HepG2 (cell line): ENCODE data around the gene HNRNPH2. TPM values are rescaled to one million over a fixed set of nuclear protein-coding genes. Genes with fewer than 3 reads are reported as not detected.

Experiments used
- ATAC-seq: fragments of 200-7000 bp; cut with Tn5 transposase; 3 replicates; pipeline ENCODE4 v1.9.1; 2020; ENCODE audit warnings: mild to moderate bottlenecking, moderate library complexity
- BruUV-seq: library from RNA; stranded (reverse); fragments of 400-500 nt; replicated peaks from 2 replicates; lab custom pipeline; 2021; lab: Mats Ljungman, UMichigan
- CTCF ChIA-PET: fragments of 300-600 bp; formaldehyde crosslinking; extraction: SDS; loops from one replicate; lab custom pipeline; 2021; ENCODE audit warnings: low total read pairs, inconsistent platforms, low intra/inter-chr PET ratio; lab: Yijun Ruan, JAX
- POLR2A ChIA-PET: fragments of 350-600 bp; sonication (Branson Sonifier 250); formaldehyde crosslinking; loops from one replicate; lab custom pipeline; 2020; ENCODE audit warnings: antibody characterized with exemption, inconsistent platforms; lab: Yijun Ruan, JAX
- DNase-seq: peaks from one replicate; pipeline ENCODE4 v3.0.0-alpha.2; 2015; ENCODE audit warnings: low spot score
- FAIRE-seq: peaks from 3 replicates; lab custom pipeline; 2011; peaks lifted over from hg19 to GRCh38; lab: Jason Lieb, UNC
- H2AFZ ChIP-seq: one replicate; pipeline ENCODE4 v1.6.1; 2011; ENCODE audit warnings: low read length, inconsistent platforms
- H3K27ac ChIP-seq: fragments of 300-600 bp; 3 replicates; pipeline ENCODE4 v1.8.0; 2011; ENCODE audit warnings: mixed run types, mild to moderate bottlenecking, mixed read lengths, low read length, inconsistent platforms; ENCODE audit not compliant: insufficient read depth; ENCODE audit errors: extremely low read length
- H3K27me3 ChIP-seq, 2 experiments: fragments of 200-600 bp in 1 of 2; 2 replicates in 1 of 2; 3 replicates in 1 of 2; pipeline versions ENCODE4 v1.6.0 to v1.8.0; 2011; ENCODE audit warnings: low read length in 2 of 2, mild to moderate bottlenecking in 2 of 2, moderate library complexity in 2 of 2, inconsistent platforms in 1 of 2; ENCODE audit not compliant: insufficient read depth in 2 of 2, control insufficient read depth in 1 of 2
- H3K36me3 ChIP-seq, 2 experiments: fragments of 200-600 bp in 1 of 2; replicated peaks in 1 of 2; 2 replicates in 1 of 2; 3 replicates in 1 of 2; pipeline versions ENCODE4 v1.5.1 to v1.8.0; 2011; ENCODE audit warnings: low read length in 2 of 2, inconsistent platforms in 1 of 2; ENCODE audit not compliant: insufficient read depth in 2 of 2, control insufficient read depth in 1 of 2
- H3K4me1 ChIP-seq: 2 replicates; pipeline ENCODE4 v1.5.1; 2012; ENCODE audit warnings: low read length, inconsistent platforms; ENCODE audit not compliant: insufficient read depth
- H3K4me2 ChIP-seq: 2 replicates; pipeline ENCODE4 v1.6.0; 2011; ENCODE audit warnings: low read depth, low read length, inconsistent platforms
- H3K4me3 ChIP-seq, 3 experiments: fragments of 200-600 bp in 1 of 3; sonication (generic), shearing (Covaris generic) in 1 of 3; replicated peaks in 1 of 3; 2 replicates each; pipeline ENCODE4 v1.5.1; 2011 to 2016; ENCODE audit warnings: low read length in 3 of 3, inconsistent platforms in 2 of 3, low read depth in 2 of 3, mild to moderate bottlenecking in 2 of 3, control low read depth in 1 of 3, mixed read lengths in 1 of 3; ENCODE audit not compliant: insufficient read depth in 1 of 3
- H3K79me2 ChIP-seq: one replicate; pipeline ENCODE4 v1.6.1; 2011; ENCODE audit warnings: low read length, inconsistent platforms; ENCODE audit not compliant: insufficient read depth
- H3K9ac ChIP-seq: 2 replicates; pipeline ENCODE4 v1.6.0; 2011; ENCODE audit warnings: mild to moderate bottlenecking, low read depth, low read length, inconsistent platforms; ENCODE audit not compliant: insufficient read depth
- H3K9me3 ChIP-seq: 2 replicates; pipeline ENCODE4 v1.5.1; 2012; ENCODE audit warnings: mild to moderate bottlenecking, low read length
- H4K20me1 ChIP-seq: 2 replicates; pipeline ENCODE4 v1.6.0; 2011; ENCODE audit warnings: inconsistent platforms, mild to moderate bottlenecking, low read length, moderate library complexity; ENCODE audit not compliant: insufficient read depth
- ARHGAP35 ChIP-seq: sonication (generic); formaldehyde crosslinking; IDR thresholded peaks from 2 replicates; pipeline ENCODE4 v1.9.0; 2022; ENCODE audit warnings: mild to moderate bottlenecking, inconsistent platforms, moderate library complexity, missing genetic modification reagents, borderline replicate concordance
- BHLHE40 ChIP-seq: IDR thresholded peaks from 2 replicates; pipeline ENCODE4 v1.6.1; 2011; ENCODE audit warnings: low read length, improper control_type of control experiment
- CBX2 ChIP-seq, 2 experiments: fragments of 200-600 bp in 1 of 2; sonication (generic); formaldehyde crosslinking in 1 of 2; IDR thresholded peaks; 2 replicates each; pipeline versions ENCODE4 v1.7.0 to v1.8.1; 2018 to 2022; ENCODE audit warnings: low read depth in 2 of 2, low read length in 1 of 2, mild to moderate bottlenecking in 1 of 2, missing genetic modification reagents in 1 of 2
- ETV6 ChIP-seq: sonication (generic); formaldehyde crosslinking; conservative IDR thresholded peaks from 2 replicates; pipeline ENCODE4 v1.4.0; 2020; ENCODE audit warnings: missing genetic modification reagents
- SRF ChIP-seq: IDR thresholded peaks from 2 replicates; pipeline ENCODE4 v1.6.1; 2011; ENCODE audit warnings: mild to moderate bottlenecking, low read depth, low read length, moderate library complexity
- TGIF2 ChIP-seq: IDR thresholded peaks from 2 replicates; pipeline ENCODE4 v1.6.1; 2016; ENCODE audit warnings: control low read depth, missing compliant biosample characterization
- YEATS4 ChIP-seq: sonication (generic); formaldehyde crosslinking; IDR thresholded peaks from 2 replicates; pipeline ENCODE4 v1.4.0; 2020; ENCODE audit warnings: missing genetic modification reagents, borderline replicate concordance
- ZBTB7B ChIP-seq: sonication (generic); formaldehyde crosslinking; IDR thresholded peaks from 2 replicates; pipeline ENCODE4 v1.4.0; 2020; ENCODE audit warnings: missing genetic modification reagents
- ZNF256 ChIP-seq: sonication (generic); formaldehyde crosslinking; conservative IDR thresholded peaks from 2 replicates; pipeline ENCODE4 v1.4.0; 2020; ENCODE audit warnings: missing genetic modification reagents
- WGBS: methylation state at CpG from one replicate; pipeline ENCODE4 v1.1.6; 2017; ENCODE audit warnings: low lambda C conversion rate; 5-methylcytosine and 5-hydroxymethylcytosine counted together
- in situ Hi-C: cut with HindIII; loops from 2 replicates; pipeline ENCODE4 v1.10.0; 2017; ENCODE audit warnings: low pct_unique_long_range_greater_than_20kb; ENCODE audit not compliant: extremely low pct_ligation_motif_present
- intact Hi-C: fragments of 100-400 bp; cut with micrococcal nuclease; formaldehyde crosslinking; loops from one replicate; pipeline ENCODE4 v1.10.0; 2022; ENCODE audit not compliant: unreplicated experiment
- polyA plus RNA-seq, 8 experiments: library from polyadenylated mRNA; depleted of rRNA in 3 of 8; stranded (reverse) in 7 of 8; unstranded in 1 of 8; fragments of >200 nt; fragmentation: Illumina TruSeq in 4 of 8; extraction: Trizol in 4 of 8; gene quantifications; 2 replicates each; pipeline versions ENCODE4 v1.2.1 to v1.2.3, GENCODE V29; 2011 to 2016; ENCODE audit warnings: low read depth in 4 of 8, missing spikeins in 1 of 8, mixed read lengths in 1 of 8; ENCODE audit not compliant: insufficient read depth in 1 of 8
- total RNA-seq, 5 experiments: library from RNA; depleted of rRNA; stranded (reverse); fragments of >200 nt; fragmentation: Illumina TruSeq; extraction: Trizol; gene quantifications; 2 replicates each; pipeline ENCODE4 v1.2.3, GENCODE V29; 2016; ENCODE audit warnings: low read depth in 1 of 5

The HNRNPH2 gene
- total and polyA plus RNA-seq, 2 of the 13 experiments (the other 11 are each of a cell fraction or from before 2014, with no cell fraction given): 23.8 to 56.9 TPM

DNA sequence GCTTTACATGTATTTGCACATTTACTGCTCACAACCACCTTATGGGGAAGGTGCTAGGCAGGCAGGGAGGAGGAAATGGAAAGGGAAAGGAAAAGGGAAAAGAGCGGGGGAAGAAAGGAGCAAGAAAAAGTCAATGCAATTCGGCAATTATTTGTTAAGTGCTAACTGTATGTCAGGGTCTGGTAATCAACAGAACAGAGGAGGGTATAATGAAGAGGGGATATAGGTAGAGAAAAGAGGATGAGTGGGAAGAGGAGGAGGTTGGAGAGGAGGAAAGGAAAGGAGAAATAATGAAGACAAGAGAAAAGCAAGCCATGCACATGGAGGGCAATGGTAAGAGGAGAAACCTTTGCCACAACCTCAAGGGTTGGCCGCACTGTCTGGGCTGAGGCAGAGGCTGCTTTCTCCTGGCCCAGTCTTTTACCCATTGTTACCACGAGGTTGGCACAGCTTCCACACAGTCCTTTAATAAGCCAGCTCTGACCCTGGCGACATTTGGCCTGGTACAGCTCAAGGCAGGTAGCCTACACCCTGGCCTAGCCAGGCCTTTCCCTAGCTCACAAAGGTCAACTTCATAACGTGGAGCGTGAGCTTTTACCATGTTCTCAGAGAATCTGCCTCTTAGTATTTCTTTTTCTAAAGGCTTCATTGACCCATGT is 22.9 kb upstream of the HNRNPH2 start:
- in situ Hi-C loops: no loop called here
- no peaks in the 10 kb centered on the region for H4K20me1 ChIP-seq
- no peak overlapping the region for H3K27ac ChIP-seq
- BruUV-seq: no TSS peak
- TF ChIP-seq BHLHE40: no peak
- no peak for TF ChIP-seq TGIF2
- no peak for TF ChIP-seq ZBTB7B (CRISPR knock-in tag)
- no peak for TF ChIP-seq ETV6 (CRISPR knock-in tag)
- TF ChIP-seq, all 625 proteins: peak for 0
- H3K27me3 ChIP-seq: no peaks in the 10 kb centered on the region
- no peak overlapping the region for H3K4me2 ChIP-seq
- 94% methylated on average over 3 of the region's 7 CpGs for WGBS
- POLR2A ChIA-PET: no interaction called here
- intact Hi-C loops: no loop called here
- CTCF ChIA-PET: no interaction called here
- H2AFZ ChIP-seq: no peak overlapping the region
- no peak overlapping the region for H3K9ac ChIP-seq
- FAIRE-seq: no peak
- DNase-seq: no peak
- no peaks in the 10 kb centered on the region for H3K79me2 ChIP-seq
- ATAC-seq: no peak
- H3K36me3 ChIP-seq: no peaks in the 10 kb centered on the region
- H3K4me3 ChIP-seq: no peak overlapping the region
- H3K4me1 ChIP-seq: no peaks in the 10 kb centered on the region
- H3K9me3 ChIP-seq: no peaks in the 10 kb centered on the region

- Histone ChIP-seq H3K27ac (no peak within 1 kb of the TSS), H3K4me1 (no peaks in the 10 kb centered on the region), H3K27me3 (no peaks in the 10 kb centered on the region), H3K9me3 (no peaks in the 10 kb centered on the region), H2AFZ (no peak within 1 kb of the TSS), H3K9ac (no peak within 1 kb of the TSS), H3K4me3 (no peak within 1 kb of the TSS), H4K20me1 (no peaks in the 10 kb centered on the region), H3K4me2 (no peak within 1 kb of the TSS), H3K36me3 (no peaks in the 10 kb centered on the region), H3K79me2 (peaks cover under 1% of the 10 kb centered on the region)
- in situ Hi-C loops (no loop called here), intact Hi-C loops (no loop called here)
- ChIA-PET POLR2A (no interaction called here), CTCF (no interaction called here)
- TF ChIP-seq CBX2 (IDR thresholded peaks at IDR 0.05; ENCODE audit: low read depth, low read length) (no peak), CBX2 (CRISPR knock-in tag; IDR thresholded peaks at IDR 0.05; ENCODE audit: low read depth) (no peak), YEATS4 (CRISPR knock-in tag) (no peak), ARHGAP35 (CRISPR knock-in tag) (no peak), SRF (no peak), ZNF256 (CRISPR knock-in tag) (no peak)
- BruUV-seq: no TSS peak
- WGBS: 75% methylated on average over 9 of the region's 9 CpGs
- ATAC-seq (no peak), DNase-seq (no peak), FAIRE-seq (no peak)
Observed at GRCh38 chrX:101385795-101386541, 22.1 kb upstream of the HNRNPH2 start, which contains the start of gene BTK. Gene BTK (minus strand): TSS chrX:101386191. CDS start chrX:101375284, 10,907 bp downstream.
